GF-D8 (cell line): ENCODE measurements around the gene TRAF3.
"Not testable (repeated sequence)": the region's sequence is repeated elsewhere in the genome, so short reads cannot be mapped to it uniquely, and the experiment has no call there.

Experiments used
- DNase-seq: peaks from one replicate; lab custom pipeline; 2025; lab: John Stamatoyannopoulos, UW

TRAF3 gene

DNA sequence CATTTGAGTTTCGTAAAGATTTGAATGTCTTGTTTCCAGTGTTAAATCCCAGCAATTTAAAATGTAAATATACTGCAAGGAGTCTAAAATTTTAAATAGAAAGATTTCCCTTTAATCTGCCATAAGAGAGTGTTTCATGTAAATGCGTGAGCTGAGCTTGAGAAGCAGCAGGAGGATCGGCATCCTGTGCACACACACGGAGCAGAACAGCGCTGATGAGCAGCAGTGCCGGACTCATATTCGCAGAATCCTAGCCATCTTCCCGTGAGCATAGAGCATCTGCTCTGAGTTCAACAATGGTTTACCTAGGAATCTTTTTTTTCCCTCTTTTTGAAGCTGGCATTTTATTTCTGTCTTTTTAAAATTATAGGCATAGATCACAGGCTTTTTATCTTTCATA lies 115.4 kb downstream of the TRAF3 start:
- no peak for DNase-seq

DNA sequence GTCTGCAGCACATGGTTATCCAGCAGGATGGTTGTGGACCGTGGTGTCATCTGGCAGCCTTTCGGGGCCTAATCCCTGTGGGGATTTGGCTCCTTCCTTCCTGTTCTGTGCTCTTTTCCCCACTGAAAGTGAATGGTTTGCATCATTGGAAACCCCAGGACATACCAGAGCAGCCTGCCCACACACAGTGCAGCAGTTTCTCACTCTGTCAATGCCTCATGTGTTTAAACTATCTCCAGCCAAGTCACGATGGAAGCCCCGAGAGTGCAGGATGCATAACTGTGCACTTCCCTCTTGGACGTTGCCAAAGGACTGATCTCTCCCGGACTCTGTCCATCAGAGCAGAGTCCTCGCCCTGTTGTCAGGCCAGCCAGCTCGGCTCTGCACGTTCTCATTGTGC lies 116.2 kb downstream of the TRAF3 start:
- DNase-seq, result no peak

GRCh38 chr14:102896735-102897134 lies 119.5 kb downstream of the TRAF3 start:
- DNase-seq, result not testable (repeated sequence)

DNA sequence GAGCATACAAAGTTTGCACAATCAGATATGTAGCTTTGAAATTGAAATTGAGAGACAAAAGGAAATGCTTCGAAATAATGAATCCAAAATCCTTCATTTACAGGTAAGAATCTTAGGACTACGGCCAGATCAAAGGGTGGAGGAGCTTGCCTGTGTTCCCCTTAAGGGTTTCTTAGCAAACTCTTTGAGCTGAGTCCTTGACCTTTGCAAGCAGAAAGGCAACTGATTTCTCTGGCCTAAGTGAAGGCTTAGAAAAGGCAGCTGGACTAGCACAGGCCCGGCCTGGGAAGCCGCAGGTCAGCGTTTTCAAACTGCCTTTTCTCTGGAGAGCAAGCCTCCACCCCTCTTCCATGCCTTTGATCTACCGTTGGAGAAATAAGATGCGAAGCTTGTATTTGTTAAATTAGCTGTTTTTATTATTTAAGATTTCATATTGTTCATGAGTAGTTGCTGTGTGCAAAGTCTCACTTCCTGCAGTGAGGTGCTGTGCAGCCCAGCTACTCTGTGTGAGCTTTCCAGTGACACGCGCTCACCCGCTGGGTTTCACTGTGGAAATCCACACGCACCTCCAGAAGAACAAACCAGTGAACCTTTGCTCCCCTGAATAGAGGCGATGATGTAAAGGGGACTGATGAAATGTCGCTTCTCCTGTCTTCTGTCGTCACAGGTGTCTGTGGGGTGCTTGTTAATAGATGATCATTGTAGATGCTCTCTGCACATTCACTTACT lies 120.2 kb downstream of the TRAF3 start:
- DNase-seq, result no peak

DNA sequence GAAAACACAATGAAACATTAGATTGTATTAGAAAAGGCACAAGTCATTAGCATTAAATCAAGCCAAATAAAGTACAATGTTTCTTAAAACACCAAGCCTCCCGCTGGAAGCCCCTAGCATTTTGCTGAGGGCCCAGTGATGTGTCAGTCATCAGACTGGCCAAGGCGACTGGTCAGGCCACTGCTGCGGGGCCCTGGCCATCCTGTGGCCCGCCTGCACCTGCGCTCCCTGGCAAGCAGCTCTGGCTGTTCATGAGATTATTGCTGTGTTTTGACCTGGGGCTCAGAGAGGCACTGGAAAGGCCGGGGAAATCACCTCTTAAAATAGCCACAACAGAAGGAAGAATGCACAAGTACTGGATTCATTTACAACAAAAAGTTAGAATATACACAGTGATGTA lies 121.0 kb downstream of the TRAF3 start:
- DNase-seq, result no peak

- no peak for DNase-seq
Measured at GRCh38 chr14:102898776-102899515, 121.7 kb downstream of the TRAF3 start.

DNA sequence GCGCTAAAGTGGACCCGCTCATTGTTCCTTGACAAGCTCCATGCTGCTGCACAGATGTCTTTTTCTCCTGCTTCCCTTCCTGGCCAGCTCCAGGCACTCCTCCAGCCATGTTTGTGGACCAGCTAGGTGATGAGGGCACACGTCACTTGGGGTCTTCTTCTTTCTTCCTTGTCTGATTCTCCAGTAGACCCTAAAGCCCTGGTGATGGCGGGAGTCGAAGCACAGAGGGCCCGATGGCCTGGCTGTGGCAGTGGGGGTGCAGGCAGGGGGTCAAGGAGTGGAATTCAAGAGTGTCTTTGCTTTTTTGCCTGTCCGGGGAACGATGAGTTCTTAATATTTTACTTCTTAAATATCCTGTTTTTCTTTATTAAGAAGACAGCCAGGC lies 122.3 kb downstream of the TRAF3 start:
- DNase-seq, result no peak

GRCh38 chr14:102900631-102901571 lies 123.7 kb downstream of the TRAF3 start:
- DNase-seq, result no peak

- DNase-seq, result no peak
Measured at GRCh38 chr14:102901633-102902032, 124.4 kb downstream of the TRAF3 start.

DNA sequence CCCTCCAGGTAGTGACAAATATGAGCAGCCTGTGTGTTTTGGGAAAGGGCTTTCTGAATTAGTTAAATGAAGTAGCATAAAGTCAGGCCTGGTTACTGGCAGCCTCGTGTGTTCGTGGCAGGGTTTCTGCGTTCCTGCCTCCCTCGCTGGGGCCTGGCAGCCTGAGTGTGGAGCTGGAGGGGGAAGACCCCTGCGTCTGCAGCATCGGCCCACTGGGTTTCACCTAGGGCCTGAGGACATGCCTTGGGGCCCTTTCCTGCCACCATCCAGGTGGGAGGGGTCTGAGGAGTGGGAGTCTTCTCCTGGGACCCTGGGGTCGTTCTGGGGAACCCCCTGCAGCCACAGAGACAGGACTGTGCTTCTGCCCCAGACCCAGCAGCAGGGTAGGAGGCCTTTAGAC lies 124.8 kb downstream of the TRAF3 start:
- no peak for DNase-seq

GRCh38 chr14:102902523-102903247 lies 125.4 kb downstream of the TRAF3 start:
- DNase-seq, result no peak

DNA sequence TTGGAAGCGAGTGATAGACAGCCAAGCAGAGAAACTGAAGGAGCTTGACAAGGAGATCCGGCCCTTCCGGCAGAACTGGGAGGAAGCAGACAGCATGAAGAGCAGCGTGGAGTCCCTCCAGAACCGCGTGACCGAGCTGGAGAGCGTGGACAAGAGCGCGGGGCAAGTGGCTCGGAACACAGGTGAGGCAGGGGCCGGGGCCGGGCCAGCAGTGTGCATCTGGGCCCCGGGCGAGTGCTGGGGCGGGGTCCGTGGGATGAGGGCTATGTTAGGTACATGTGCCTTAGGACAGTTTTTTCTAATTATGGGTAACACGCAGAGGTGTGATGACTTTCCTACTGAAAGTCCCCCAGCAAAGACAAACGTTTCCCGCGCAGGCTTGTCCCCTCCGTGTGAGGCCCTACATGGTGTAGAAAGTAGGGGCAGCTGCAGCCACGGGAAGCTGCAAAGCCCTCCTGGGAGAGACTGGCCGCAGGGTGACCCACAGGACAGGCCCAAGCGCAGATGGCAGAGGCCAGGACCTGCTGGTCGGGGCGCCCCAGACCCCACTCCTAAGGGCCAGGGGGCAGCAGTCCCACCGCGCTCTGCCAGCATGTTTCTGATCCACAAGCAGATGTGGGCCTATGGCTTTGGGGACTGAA lies 126.1 kb downstream of the TRAF3 start:
- no peak for DNase-seq

- DNase-seq, result no peak
Measured at GRCh38 chr14:102903889-102904512, 126.8 kb downstream of the TRAF3 start.

DNA sequence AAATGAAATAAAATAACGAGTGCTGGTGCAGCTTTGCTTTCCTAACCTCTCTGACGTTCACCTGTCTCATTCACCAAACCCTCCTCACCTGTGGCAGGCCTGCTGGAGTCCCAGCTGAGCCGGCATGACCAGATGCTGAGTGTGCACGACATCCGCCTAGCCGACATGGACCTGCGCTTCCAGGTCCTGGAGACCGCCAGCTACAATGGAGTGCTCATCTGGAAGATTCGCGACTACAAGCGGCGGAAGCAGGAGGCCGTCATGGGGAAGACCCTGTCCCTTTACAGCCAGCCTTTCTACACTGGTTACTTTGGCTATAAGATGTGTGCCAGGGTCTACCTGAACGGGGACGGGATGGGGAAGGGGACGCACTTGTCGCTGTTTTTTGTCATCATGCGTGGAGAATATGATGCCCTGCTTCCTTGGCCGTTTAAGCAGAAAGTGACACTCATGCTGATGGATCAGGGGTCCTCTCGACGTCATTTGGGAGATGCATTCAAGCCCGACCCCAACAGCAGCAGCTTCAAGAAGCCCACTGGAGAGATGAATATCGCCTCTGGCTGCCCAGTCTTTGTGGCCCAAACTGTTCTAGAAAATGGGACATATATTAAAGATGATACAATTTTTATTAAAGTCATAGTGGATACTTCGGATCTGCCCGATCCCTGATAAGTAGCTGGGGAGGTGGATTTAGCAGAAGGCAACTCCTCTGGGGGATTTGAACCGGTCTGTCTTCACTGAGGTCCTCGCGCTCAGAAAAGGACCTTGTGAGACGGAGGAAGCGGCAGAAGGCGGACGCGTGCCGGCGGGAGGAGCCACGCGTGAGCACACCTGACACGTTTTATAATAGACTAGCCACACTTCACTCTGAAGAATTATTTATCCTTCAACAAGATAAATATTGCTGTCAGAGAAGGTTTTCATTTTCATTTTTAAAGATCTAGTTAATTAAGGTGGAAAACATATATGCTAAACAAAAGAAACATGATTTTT lies 128.2 kb downstream of the TRAF3 start:
- no peak for DNase-seq

GRCh38 chr14:102906616-102907302 lies 129.5 kb downstream of the TRAF3 start:
- no peak for DNase-seq

DNA sequence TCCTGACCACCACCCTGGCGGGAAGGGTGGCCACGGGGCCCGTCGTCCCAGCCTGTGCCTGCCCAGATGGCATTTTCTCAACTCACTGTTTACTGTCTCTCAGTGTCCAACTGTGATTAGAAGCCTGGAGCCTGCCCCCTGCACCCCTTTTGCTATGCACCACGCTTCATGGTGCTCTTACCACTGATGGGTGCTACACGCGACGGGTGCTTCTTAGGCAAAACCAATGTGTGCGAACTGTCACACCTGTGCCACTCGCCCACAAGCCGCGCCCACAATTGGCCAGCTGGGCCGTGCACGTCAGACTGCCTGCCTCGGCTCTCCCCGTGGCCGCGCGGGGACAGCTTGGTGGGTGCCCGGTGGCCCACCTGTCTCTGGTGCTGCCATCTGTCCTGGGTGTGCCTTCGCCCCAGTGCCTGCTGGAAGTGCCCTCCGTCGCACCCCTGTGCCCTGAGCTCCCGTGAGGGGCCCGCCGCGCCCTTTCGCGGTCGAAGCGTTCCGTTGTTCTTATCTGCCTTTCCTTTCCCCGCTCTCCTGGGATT lies 130.1 kb downstream of the TRAF3 start:
- DNase-seq, result no peak

DNA sequence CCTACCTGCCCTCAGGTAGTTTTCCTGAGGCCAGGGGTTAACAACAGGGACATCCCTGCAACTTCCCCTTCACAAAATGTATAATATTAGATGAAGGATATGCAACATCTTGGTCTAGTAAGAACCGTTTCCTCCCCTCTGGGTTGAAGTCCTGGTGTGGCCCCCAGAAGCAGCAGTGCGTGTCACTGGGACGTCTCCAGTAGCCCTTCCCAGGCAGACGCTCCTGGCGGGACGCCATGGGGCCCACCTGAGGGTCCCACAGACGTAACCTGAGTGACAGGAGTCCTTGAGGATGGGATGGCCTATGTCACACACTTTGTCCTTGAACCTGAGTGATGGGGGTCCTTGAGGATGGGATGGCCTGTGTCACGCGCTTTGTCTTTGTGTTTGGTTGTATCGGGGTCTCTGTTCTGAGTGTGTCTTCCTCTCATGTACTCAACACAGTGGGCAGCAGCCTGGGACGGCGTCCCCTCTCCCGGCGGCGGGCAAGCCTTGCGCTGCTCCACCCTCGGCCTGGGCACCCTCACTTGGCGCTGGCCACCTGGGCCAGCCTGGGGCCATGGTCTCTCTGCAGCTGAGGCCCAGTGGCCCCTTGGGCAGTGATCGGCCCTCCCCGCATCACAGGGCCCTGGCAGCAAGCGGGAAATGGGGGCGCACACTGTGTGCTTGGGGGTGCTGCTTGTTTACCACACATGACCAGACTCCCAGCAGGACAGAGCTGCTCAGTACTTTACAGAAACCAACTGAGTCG lies 130.9 kb downstream of the TRAF3 start:
- no peak for DNase-seq
